Medulla oblongata (tissue), 1 donor: Measurements from ENCODE around the gene PARP14.
"Not testable (repeated sequence)": the region's sequence is repeated elsewhere in the genome, so short reads cannot be mapped to it uniquely, and the experiment has no call there.

Experiments
- DNase-seq: peaks from one replicate; pipeline ENCODE4 v3.0.0-alpha.2; 2015; ENCODE audit errors: extremely low spot score

PARP14 gene, protein sequence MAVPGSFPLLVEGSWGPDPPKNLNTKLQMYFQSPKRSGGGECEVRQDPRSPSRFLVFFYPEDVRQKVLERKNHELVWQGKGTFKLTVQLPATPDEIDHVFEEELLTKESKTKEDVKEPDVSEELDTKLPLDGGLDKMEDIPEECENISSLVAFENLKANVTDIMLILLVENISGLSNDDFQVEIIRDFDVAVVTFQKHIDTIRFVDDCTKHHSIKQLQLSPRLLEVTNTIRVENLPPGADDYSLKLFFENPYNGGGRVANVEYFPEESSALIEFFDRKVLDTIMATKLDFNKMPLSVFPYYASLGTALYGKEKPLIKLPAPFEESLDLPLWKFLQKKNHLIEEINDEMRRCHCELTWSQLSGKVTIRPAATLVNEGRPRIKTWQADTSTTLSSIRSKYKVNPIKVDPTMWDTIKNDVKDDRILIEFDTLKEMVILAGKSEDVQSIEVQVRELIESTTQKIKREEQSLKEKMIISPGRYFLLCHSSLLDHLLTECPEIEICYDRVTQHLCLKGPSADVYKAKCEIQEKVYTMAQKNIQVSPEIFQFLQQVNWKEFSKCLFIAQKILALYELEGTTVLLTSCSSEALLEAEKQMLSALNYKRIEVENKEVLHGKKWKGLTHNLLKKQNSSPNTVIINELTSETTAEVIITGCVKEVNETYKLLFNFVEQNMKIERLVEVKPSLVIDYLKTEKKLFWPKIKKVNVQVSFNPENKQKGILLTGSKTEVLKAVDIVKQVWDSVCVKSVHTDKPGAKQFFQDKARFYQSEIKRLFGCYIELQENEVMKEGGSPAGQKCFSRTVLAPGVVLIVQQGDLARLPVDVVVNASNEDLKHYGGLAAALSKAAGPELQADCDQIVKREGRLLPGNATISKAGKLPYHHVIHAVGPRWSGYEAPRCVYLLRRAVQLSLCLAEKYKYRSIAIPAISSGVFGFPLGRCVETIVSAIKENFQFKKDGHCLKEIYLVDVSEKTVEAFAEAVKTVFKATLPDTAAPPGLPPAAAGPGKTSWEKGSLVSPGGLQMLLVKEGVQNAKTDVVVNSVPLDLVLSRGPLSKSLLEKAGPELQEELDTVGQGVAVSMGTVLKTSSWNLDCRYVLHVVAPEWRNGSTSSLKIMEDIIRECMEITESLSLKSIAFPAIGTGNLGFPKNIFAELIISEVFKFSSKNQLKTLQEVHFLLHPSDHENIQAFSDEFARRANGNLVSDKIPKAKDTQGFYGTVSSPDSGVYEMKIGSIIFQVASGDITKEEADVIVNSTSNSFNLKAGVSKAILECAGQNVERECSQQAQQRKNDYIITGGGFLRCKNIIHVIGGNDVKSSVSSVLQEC (N-terminal part only)

DNA sequence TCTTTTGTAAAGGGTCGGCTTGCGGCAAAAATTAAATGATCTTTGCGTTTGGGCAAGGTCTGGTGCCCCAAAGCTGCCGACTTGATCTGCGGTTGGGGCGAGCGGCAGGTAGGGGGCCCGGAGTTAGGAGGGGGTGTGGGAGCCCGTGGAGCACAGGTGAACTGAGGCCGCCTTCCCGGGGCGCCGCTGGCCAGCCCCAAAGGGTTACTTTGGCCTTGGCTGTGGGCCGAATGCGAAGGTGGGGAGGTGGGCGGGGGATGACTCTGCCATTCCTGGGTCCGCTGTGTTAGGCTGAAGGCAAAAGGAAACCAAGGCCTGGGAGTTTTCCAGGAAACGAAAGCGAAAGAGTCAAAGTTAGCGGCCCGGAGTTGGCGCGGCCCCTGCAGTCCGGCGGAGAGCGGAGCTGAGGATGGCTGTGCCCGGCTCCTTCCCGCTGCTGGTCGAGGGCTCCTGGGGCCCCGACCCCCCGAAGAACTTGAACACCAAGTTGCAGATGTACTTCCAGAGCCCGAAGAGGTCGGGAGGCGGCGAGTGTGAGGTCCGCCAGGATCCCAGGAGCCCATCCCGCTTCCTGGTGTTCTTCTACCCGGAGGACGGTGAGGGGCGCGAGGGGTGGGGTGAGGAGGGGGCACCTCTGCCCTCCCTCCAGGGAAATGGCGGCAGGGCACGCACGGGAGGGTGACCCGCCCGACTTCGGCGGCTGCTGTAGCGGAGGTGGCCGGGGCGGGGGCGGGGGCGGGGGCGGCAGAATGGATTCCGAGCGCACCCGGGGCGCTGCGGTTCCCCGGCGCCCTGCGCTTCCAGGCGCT lies at the start of gene PARP14:
Gene PARP14, plus strand, starts transcription at position 365 of the 809 bp plus-strand sequence. Its CDS starts 45 bp downstream, at position 410.
- peak; percentile 80 for DNase-seq

DNA sequence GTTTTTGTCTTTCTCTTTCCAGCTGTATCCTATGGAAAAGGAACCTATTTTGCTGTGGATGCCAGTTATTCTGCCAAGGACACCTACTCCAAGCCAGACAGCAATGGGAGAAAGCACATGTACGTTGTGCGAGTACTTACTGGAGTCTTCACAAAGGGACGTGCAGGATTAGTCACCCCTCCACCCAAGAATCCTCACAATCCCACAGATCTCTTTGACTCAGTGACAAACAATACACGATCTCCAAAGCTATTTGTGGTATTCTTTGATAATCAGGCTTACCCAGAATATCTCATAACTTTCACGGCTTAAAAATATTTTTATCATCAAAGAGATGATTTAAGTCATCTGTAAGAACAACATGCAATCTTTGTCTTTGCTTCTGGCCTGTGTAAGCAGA lies 44.9 kb upstream of the PARP14 start:
- no peak for DNase-seq

DNA sequence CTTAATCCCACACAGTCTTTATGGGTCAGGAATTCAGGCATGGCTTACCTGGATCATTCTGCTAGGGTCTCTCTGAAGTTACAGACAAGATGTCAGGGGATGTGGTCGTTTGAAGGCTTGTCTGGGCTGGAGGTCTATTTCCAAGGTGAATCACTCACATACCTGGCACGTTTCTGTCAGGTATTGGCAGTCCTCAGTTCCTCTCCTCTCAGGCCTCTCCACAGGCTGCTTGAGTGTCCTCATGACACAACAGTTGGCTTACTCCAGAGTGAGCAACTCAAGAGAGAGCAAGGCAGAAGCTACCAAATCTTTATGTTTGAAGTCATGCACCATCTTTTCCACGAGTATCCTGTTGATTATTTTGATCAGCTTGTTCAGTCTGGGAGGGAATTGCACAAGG lies 43.9 kb upstream of the PARP14 start:
- no peak for DNase-seq

DNA sequence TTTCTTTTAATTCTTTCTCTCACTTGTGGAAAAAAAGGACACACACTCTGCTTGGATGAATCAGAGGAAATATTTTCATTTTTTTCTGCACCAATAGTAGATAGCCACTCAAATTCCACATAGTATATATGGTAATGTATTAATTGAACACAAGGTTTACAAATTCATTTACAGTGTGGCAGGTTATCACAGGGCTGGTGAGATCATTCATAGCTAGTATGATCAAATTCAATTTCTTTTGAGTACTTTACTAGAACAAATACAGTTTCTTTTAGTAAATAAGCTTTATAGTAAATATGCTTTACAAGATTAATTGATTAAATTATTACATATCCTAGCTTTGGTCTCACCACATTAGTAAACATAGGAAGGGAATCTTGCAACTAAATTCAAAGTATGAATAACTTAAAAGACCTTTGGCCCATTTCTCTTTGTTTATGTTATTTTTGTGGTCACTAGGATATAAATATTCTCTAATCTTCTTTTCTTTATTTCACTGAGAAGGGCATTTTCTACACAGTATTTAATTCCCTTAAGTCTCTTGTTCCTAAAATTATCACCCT lies 40.1 kb upstream of the PARP14 start:
- DNase-seq = no peak

DNA sequence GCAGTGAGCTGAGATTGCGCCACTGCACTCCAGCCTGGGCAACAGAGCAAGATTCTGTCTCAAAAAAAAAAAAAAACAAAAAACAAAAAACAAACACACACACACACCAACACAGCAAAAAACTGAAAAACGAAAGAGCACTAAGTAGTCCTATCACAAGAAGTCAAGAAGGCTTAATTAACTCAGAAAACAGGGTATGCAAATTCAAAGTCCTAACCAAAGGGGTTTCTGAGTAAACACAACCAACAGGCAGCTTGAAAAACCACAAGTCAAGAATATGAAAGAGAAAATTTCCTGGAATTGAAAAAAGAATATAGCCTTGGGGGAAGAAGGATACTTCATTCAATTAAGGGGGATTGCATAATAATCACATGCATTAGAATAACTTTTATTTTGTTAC lies 37.7 kb upstream of the PARP14 start:
- DNase-seq = no peak

DNA sequence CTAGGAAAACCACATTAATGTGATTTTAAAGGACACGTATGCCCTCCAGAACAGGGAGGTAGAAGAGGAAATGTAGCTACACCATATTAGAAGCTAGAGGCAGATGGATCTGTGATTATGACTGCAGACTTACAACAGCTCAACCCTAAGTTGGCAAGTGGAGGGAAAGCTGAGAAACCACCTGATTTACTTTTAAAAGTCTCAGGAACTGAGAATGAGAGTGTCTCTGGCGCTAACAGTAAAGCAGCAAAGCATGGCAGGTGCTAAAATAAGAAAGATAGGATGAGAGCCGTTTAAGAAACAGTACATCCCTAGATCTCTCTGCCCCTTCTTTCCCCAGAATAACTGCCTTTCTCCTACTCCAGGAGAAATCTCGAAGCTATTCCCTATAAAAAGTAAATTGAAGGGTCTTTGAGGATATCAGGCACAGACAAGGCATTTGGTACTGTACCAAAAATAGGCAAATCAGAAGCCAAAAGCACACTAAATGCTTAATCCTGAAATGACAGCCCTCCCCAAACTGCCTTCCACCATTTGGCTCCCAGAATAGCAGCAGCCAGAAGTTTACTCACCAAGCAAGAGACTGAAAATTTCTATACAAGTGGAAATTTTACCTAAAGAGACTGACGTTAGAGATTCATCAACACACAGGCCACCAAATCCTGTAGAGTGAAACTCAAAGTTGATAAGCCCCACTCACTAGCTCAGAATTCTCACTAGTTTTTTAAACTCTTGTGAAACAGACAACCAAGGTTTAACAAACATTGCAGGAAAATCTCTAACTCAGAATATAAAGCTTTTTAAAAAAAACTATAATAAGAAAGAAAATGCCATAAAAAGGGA lies 34.3 kb upstream of the PARP14 start:
- DNase-seq = no peak

DNA sequence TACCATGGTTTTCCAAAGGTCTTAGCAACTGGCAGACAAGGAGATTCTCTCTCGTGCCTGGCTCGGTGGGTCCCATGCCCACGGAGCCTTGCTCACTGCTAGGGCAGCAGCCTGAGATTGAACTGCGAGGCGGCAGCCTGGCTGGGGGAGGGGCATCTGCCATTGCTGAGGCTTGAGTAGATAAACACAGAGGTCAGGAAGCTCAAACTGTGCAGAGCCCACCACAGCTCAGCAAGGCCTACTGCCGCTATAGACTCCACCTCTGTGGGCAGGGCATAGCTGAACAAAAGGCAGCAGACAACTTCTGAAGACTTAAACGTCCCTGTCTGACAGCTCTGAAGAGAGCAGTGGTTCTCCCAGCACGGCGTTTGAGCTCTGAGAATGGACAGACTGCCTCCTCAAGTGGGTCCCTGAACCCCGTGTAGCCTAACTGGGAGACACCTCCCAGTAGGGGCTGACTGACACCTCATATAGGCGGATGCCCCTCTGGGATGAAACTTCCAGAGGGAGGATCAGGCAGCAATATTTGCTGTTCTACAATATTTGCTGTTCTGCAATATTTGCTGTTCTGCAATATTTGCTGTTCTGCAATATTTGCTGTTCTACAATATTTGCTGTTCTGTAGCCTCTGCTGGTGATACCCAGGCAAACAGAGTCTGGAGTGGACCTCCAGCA lies 29.3 kb upstream of the PARP14 start:
- not testable (repeated sequence) for DNase-seq

DNA sequence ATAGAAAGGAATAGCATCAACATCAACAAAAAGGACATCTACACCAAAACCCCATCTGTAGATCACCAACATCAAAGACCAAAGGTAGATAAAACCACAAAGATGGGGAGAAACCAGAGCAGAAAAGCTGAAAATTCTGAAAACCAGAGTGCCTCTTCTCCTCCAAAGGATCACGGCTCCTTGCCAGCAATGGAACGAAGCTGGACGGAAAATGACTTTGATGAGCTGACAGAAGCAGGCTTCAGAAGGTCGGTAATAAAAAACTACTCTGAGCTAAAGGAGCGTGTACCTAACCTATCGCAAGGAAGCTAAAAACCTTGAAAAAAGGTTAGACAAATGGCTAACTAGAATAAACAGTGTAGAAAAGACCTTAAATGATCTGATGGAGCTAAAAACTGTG lies 28.7 kb upstream of the PARP14 start:
- DNase-seq = not testable (repeated sequence)

DNA sequence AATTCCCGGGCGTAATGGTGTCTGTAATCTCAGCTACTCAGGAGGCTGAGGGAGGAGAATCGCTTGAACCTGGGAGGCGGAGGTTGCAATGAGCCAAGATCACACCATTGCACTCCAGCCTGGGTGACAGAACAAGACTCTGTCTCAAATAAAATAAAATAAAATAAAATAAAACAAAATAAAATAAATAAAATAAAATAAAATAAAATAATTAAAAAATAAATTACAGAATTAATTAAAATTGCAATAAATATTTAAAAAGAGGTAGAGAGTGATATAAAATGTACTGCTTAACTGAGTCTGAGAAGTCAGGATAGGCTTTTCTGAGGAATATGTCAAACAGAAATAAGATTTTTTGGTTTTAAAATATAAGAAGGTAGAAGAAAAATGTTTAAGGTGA lies 22.3 kb upstream of the PARP14 start:
- DNase-seq = not testable (repeated sequence)

DNA sequence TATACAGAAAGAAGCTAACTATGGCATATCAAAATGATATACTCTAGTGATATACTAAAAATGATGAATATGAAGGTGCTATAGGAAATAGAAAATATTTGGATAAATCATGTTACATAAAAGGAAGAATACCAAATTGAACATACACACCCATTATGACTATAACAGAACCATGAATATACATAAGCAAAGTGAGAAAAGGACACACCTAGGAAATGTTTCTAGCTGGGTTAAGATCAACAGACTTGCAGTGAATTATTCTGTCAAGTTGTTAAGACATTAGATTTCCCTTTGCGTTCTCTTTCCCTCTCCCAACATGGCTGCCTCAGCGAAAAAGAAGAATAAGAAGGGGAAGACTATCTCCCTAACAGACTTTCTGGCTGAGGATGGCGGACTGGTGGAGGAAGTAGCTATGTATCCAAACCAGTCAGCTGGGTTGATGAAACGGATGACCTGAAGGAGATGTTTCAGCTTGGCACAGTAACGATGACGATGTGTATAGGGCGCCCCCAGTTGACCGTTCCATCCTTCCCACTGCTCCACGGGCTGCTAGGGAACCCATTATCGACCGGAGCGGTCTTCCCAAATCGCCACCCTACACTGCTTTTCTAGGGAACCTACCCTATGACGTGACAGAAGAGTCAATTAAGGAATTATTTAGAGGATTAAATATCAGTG lies 20.2 kb upstream of the PARP14 start:
- no peak for DNase-seq

DNA sequence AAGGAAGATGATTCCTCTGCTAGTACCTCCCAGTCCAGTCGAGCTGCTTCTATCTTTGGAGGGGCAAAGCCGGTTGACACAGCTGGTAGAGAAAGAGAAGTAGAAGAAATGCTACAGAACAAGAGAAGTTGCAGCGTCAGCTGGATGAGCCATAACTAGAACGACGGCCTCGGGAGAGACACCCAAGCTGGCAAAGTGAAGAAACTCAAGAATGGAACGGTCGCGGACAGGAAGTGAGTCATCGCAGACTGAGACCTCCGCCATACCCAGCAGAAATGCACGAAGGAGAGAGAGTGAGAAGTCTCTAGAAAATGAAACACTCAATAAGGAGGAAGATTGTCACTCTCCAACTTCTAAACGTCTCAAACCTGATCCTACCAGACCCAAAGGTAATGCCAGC lies 19.0 kb upstream of the PARP14 start:
- no peak for DNase-seq

DNA sequence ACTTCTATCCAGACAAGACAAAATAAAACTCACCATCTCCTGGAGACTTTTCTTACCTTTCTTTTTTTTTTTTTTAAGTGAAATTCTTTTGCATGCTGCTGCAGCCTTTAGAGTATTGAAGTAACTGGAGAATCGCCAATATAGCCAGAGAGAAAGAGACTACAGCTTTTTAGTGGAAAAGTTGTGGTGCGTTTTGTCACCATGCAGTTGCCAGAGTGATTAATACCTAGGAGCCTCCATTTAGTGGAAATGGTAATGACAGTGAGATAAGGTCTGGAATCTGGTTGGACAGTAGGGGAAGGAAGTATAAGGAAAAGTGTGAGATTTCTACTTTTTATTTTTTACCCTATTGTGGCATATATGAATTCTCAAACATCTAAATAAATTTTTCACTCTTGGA lies 18.1 kb upstream of the PARP14 start:
- DNase-seq = no peak

DNA sequence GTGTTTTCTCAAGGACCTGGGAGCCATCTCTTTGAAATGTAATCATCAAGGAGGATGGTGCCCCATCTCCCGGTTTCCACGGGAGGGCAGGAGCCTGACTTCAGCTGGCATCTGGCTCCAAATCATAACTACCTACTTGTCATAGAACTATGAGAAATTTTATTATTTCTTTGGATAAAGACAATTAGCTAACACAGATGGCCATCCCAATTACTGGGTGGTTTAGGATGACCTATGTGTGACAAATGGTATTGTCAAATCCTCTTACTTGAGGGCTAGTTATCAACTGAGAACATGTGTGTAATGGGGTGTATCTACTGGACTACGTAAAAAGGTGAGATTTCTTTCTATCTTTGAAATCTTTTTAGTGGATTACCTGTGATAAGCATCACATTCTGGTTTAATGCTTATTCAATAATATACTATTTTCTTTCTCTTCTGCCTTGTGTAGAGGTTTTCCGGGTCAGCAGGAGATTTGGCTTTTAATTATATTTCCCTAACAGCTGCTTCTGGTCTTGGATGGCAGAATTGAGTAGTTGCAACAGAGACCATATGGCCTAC lies 15.3 kb upstream of the PARP14 start:
- DNase-seq = no peak

DNA sequence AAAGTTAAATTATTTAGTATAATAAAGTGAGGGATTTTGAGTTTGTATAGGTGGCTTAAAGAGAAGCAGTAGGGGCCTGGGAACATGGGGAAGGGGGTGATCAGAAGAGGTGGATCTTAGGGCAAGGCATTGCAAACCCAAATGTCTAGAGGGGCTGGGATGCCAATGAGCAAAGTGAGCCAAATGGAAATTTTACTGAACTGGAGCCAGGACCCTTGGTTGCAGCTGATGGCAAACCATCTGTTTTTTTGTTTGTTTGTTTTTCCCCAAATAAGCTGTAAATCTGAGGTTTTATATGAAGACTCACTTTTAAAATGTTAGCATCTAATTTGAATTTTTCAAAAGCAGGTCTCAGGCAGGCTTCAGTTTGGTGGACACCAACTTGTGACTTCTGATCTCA lies 14.8 kb upstream of the PARP14 start:
- DNase-seq = no peak

DNA sequence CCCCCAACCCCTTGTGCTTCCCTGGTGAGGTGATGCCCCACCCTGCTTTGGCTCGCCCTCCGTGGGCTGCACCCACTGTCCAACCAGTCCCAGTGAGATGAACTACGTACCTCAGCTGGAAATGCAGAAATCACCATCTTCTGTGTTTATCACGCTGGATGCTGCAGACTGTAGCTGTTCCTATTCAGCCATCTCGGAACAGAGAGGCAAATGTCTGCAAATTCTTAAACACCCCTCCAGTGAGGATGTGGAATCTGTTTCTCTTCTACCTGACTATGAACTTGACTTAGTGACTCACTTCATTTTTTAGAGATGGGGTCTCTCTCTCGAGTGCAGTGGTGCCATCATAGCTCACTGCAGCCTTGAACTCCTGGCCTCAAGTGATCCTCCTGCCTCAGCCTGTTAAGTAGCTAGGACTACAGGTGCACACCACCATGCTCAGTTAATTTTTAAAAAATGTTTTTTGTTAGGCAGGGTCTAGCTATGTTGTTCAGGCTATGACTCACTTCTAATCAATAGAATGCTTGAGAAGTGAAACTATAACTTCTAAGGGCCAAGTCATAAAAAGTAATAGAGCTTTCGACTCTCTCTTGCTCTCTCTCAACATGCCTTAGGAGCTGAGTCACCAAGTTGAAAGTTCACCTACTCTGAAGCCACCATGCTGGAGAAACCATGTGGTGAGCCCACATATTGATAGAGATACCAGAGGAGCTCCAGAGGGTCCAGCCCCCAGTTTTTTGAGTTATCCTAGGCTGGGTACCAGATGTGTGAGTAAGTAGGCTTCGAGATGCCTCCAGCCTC lies 11.5 kb upstream of the PARP14 start:
- DNase-seq = no peak

DNA sequence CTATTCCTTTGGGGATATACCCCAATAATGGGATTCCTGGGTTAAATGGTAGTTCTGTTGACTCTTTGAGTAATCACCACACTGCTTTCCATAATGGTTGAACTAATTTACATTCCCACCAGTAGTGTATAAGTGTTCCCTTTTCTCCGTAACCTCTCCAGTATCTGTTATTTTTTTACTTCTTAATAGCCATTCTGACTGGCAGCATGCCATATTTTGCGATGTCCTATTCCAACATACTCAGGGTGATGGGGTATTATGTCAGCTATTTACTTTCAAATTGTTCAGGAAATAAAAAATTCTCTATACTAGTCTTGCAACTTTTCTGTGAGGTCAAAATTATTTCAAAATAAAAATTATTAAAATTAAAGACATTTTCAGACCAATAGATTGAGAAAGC lies 9.1 kb upstream of the PARP14 start:
- DNase-seq = no peak

DNA sequence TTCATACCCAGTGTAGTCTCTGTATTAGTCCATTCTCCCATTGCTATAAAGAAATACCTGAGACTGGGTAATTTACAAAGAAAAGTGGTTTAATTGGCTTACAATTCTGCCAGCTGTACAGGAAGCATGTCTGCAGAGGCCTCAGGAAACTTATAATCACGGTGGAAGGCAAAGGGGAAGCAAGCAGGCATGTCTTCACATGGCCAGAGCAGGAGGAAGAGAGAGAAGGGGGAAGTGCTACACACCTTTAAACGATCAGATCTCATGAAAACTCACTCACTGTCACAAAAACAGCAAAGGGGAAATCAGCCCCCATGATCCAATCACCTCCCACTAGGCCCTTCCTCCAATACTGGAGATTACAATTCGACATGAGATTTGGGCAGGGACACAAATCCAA lies 6.3 kb upstream of the PARP14 start:
- DNase-seq = no peak

DNA sequence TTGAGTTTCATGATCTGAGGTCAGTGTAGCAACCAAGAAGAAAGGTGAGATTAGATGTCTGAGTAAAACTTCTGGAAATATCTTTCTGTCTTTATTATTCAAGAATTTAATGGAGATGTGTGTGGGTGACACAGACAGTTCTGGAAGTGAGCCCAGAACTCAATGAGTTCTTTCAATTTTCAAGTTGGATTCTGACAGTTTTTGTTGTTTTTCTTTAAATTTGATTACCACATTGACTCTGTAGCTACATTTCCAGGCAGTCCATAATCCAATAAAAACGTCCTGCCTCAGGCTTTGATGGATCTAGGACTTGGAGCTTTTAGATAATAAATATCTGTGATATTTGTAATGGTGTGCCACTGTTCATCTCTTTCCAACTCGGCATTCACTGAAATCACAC lies 3.9 kb upstream of the PARP14 start:
- no peak for DNase-seq
